ENCODE data around the gene PPP4R3B. TPM values are rescaled to one million over a fixed set of nuclear protein-coding genes. Genes with fewer than 3 reads are reported as not detected.

The PPP4R3B gene
- total RNA-seq, 2 donors from 2014 or later, result 50.8 to 52.0 TPM

GRCh38 chr2:55636831-55637230 is 19.4 kb upstream of the PPP4R3B start:
- H3K4me3 ChIP-seq (ENCODE audit: low read length), result no peak overlapping the region
- H3K9me3 ChIP-seq (ENCODE audit: control insufficient read depth, low read length), result no peaks in the 10 kb centered on the region
- no peaks in the 10 kb centered on the region for H3K27me3 ChIP-seq (ENCODE audit: control insufficient read depth, insufficient read depth, low read length, poor library complexity, severe bottlenecking)
- WGBS, 2 experiments (ENCODE audit: insufficient coverage in 1 of 2, insufficient read length in 1 of 2), result 94 to 100% methylated on average over 2 to 3 of the region's 3 CpGs
- no peaks in the 10 kb centered on the region for H3K4me1 Mint-ChIP-seq
- H3K27me3 Mint-ChIP-seq (ENCODE audit: insufficient read depth), result no peaks in the 10 kb centered on the region
- H3K9me3 Mint-ChIP-seq, result no peaks in the 10 kb centered on the region
- H3K9ac ChIP-seq (ENCODE audit: extremely low read depth, low read length, poor library complexity, severe bottlenecking), result no peak overlapping the region
- H3K36me3 ChIP-seq (ENCODE audit: control insufficient read depth, insufficient read depth, low read length), result peaks cover 58% of the 10 kb centered on the region
- no peaks in the 10 kb centered on the region for H3K4me1 ChIP-seq (ENCODE audit: control insufficient read depth, insufficient read depth, low read length)
- no peak for DNase-seq
- H3K27ac Mint-ChIP-seq, result no peak overlapping the region
- no peak overlapping the region for H3K4me3 Mint-ChIP-seq
- H3K27ac ChIP-seq (ENCODE audit: low read depth, low read length), result no peak overlapping the region
- H3K36me3 Mint-ChIP-seq (ENCODE audit: low read depth), result peaks cover 58% of the 10 kb centered on the region
- TF ChIP-seq, protein P1, sequence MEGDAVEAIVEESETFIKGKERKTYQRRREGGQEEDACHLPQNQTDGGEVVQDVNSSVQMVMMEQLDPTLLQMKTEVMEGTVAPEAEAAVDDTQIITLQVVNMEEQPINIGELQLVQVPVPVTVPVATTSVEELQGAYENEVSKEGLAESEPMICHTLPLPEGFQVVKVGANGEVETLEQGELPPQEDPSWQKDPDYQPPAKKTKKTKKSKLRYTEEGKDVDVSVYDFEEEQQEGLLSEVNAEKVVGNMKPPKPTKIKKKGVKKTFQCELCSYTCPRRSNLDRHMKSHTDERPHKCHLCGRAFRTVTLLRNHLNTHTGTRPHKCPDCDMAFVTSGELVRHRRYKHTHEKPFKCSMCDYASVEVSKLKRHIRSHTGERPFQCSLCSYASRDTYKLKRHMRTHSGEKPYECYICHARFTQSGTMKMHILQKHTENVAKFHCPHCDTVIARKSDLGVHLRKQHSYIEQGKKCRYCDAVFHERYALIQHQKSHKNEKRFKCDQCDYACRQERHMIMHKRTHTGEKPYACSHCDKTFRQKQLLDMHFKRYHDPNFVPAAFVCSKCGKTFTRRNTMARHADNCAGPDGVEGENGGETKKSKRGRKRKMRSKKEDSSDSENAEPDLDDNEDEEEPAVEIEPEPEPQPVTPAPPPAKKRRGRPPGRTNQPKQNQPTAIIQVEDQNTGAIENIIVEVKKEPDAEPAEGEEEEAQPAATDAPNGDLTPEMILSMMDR (conservative IDR thresholded peaks at IDR 0.05), result no peak

DNA sequence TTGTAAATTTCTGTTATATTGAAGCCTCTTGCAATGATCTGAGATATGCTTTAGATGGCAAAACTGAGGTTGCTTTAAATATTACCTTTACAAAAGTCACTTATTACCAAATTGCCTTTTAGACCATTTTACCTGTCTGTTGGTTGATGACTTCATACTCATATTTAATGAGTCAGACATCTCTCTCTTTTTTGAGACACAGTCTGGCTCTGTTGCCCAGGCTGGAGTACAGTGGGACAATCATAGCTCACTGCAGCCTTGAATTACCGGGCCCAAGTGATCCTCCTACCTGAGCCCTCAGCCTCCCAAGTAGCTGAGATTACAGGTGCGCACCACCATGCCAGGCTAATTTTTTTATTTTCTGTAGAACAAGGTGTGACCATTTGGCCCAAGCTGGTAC is 11.5 kb upstream of the PPP4R3B start:
- H3K4me3 ChIP-seq (ENCODE audit: low read length), result no peak overlapping the region
- Mint-ChIP-seq H3K27me3 (ENCODE audit: insufficient read depth) (no peaks in the 10 kb centered on the region), H3K4me1 (peaks cover 12% of the 10 kb centered on the region), H3K27ac (no peak overlapping the region), H3K36me3 (ENCODE audit: low read depth) (peaks cover 33% of the 10 kb centered on the region), H3K9me3 (no peaks in the 10 kb centered on the region), H3K4me3 (no peak overlapping the region)
- H3K9ac ChIP-seq (ENCODE audit: extremely low read depth, low read length, poor library complexity, severe bottlenecking), result no peak overlapping the region
- TF ChIP-seq, protein P1 (conservative IDR thresholded peaks at IDR 0.05), result no peak
- no peaks in the 10 kb centered on the region for H3K27me3 ChIP-seq (ENCODE audit: control insufficient read depth, insufficient read depth, low read length, poor library complexity, severe bottlenecking)
- H3K9me3 ChIP-seq (ENCODE audit: control insufficient read depth, low read length), result no peaks in the 10 kb centered on the region
- no peak overlapping the region for H3K27ac ChIP-seq (ENCODE audit: low read depth, low read length)
- H3K4me1 ChIP-seq (ENCODE audit: control insufficient read depth, insufficient read depth, low read length), result peaks cover 10% of the 10 kb centered on the region
- WGBS, 2 experiments (ENCODE audit: insufficient coverage in 1 of 2, insufficient read length in 1 of 2), result 88 to 97% methylated on average over 2 of the region's 2 CpGs
- H3K36me3 ChIP-seq (ENCODE audit: control insufficient read depth, insufficient read depth, low read length), result peaks cover 9% of the 10 kb centered on the region
- DNase-seq, result no peak

- H3K4me1 ChIP-seq (ENCODE audit: control insufficient read depth, insufficient read depth, low read length), result peaks cover 13% of the 10 kb centered on the region
- H3K4me3 ChIP-seq (ENCODE audit: low read length), result no peak overlapping the region
- no peak overlapping the region for H3K27ac Mint-ChIP-seq
- TF ChIP-seq, protein P1 (conservative IDR thresholded peaks at IDR 0.05), result no peak
- H3K4me1 Mint-ChIP-seq, result peaks cover 22% of the 10 kb centered on the region
- no peaks in the 10 kb centered on the region for H3K9me3 ChIP-seq (ENCODE audit: control insufficient read depth, low read length)
- no peaks in the 10 kb centered on the region for H3K9me3 Mint-ChIP-seq
- WGBS, 2 experiments (ENCODE audit: insufficient coverage in 1 of 2, insufficient read length in 1 of 2), result 100% methylated on average over 1 of the region's 1 CpG
- no peak overlapping the region for H3K9ac ChIP-seq (ENCODE audit: extremely low read depth, low read length, poor library complexity, severe bottlenecking)
- peaks cover 27% of the 10 kb centered on the region for H3K36me3 Mint-ChIP-seq (ENCODE audit: low read depth)
- H3K27me3 Mint-ChIP-seq (ENCODE audit: insufficient read depth), result no peaks in the 10 kb centered on the region
- no peak overlapping the region for H3K4me3 Mint-ChIP-seq
- H3K36me3 ChIP-seq (ENCODE audit: control insufficient read depth, insufficient read depth, low read length), result peaks cover 5% of the 10 kb centered on the region
- H3K27ac ChIP-seq (ENCODE audit: low read depth, low read length), result no peak overlapping the region
- no peaks in the 10 kb centered on the region for H3K27me3 ChIP-seq (ENCODE audit: control insufficient read depth, insufficient read depth, low read length, poor library complexity, severe bottlenecking)
- DNase-seq, result no peak
Measured at GRCh38 chr2:55627915-55628314, 10.5 kb upstream of the PPP4R3B start.

Data from endodermal cell (in vitro differentiated cells).